MM.1S (cell line): ENCODE data around the gene UTS2R.

ENCODE experiments used
- CTCF ChIP-seq: fragments of 300-600 bp; sonication (generic); IDR thresholded peaks from 2 replicates; pipeline ENCODE4 v1.5.1; 2016; ENCODE audit warnings: antibody characterized with exemption, low read length, mixed read lengths
- EZH2 ChIP-seq: fragments of 300-600 bp; sonication (generic); optimal IDR thresholded peaks from 2 replicates; pipeline ENCODE3; 2017; ENCODE audit warnings: low read depth, mild to moderate bottlenecking, antibody characterized with exemption, low read length, mixed read lengths
- EZH2phosphoT487 ChIP-seq: fragments of 300-600 bp; sonication (generic); IDR thresholded peaks from 2 replicates; pipeline ENCODE4 v1.6.1; 2018; ENCODE audit warnings: antibody characterized with exemption, low read length

DNA sequence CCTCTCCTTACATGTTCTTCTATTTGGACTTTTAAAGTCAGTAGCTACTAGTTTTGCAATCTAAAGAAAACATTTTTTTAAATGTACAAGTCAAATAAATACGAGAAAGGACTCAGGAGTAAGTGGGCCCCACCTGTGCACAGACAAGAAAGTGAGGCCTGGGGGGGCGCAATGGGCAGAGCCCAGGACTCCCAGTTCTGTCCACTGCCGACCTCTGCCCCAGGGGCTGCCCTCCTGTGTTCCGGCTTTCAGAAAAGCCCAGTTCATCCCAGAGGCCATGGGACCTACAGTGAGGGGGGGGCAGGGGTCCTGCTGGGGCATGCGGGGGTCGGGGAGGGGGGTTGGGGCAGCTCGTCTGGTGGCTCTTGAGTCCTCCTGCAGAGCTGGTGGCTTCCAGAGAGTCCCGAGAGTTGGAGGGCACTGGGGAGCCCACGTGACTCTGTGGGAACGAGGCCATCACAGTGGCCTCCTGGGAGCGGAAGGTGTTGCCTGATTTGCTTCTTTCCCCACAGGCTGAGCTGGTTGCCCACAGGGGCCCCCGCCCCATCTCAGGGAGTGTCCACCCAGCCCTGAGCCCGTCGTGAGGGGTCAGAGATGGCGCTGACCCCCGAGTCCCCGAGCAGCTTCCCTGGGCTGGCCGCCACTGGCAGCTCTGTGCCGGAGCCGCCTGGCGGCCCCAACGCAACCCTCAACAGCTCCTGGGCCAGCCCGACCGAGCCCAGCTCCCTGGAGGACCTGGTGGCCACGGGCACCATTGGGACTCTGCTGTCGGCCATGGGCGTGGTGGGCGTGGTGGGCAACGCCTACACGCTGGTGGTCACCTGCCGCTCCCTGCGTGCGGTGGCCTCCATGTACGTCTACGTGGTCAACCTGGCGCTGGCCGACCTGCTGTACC lies 2.4 kb downstream of the UTS2R start:
- TF ChIP-seq CTCF (no peak), EZH2 (no peak), EZH2phosphoT487 (no peak)
